HEK293 (cell line): ENCODE measurements around the gene CTBP1.

Experiments used
- CTCF ChIA-PET: fragments of 350-600 bp; formaldehyde crosslinking; extraction: SDS; loops from one replicate; lab custom pipeline; 2021; ENCODE audit warnings: antibody characterized with exemption; lab: Yijun Ruan, JAX
- POLR2A ChIA-PET: fragments of 300-600 bp; formaldehyde crosslinking; extraction: SDS; loops from one replicate; lab custom pipeline; 2020; ENCODE audit warnings: antibody characterized with exemption, inconsistent platforms; lab: Yijun Ruan, JAX
- H3K27ac ChIP-seq: fragments of 200-500 bp; sonication (Bioruptor generic); 2 replicates; pipeline ENCODE4 v1.5.1; 2014; ENCODE audit warnings: low read depth, low read length, control low read depth, inconsistent platforms; ENCODE audit errors: extremely low read depth
- H3K36me3 ChIP-seq, 2 experiments: fragments of 200-500 bp in 1 of 2; sonication (Bioruptor generic) in 1 of 2; 1 replicate in 1 of 2; 2 replicates in 1 of 2; pipeline ENCODE4 v1.5.1; 2014 to 2017; ENCODE audit warnings: inconsistent platforms in 2 of 2, low read length in 2 of 2; ENCODE audit not compliant: control insufficient read depth in 2 of 2, insufficient read depth in 1 of 2
- H3K4me1 ChIP-seq: fragments of 200-500 bp; sonication (Bioruptor generic); 2 replicates; pipeline ENCODE4 v1.5.1; 2014; ENCODE audit warnings: mild to moderate bottlenecking, low read length, inconsistent platforms; ENCODE audit not compliant: control insufficient read depth, insufficient read depth
- H3K4me3 ChIP-seq: 2 replicates; pipeline ENCODE4 v1.5.1; 2011; ENCODE audit warnings: low read depth, mild to moderate bottlenecking, control low read depth, low read length, moderate library complexity
- H3K9me3 ChIP-seq: fragments of 200-500 bp; sonication (Bioruptor generic); 2 replicates; pipeline ENCODE4 v1.5.1; 2014; ENCODE audit warnings: low read depth, low read length, inconsistent platforms; ENCODE audit not compliant: control insufficient read depth, insufficient read depth
- KLF16 ChIP-seq: fragments of 450-650 bp; formaldehyde crosslinking; IDR thresholded peaks from 2 replicates; pipeline ENCODE4 v1.5.1; 2017; ENCODE audit warnings: missing biosample characterization, missing genetic modification characterization
- PRDM1 ChIP-seq: fragments of 450-650 bp; formaldehyde crosslinking; IDR thresholded peaks from 2 replicates; pipeline ENCODE4; 2016; ENCODE audit warnings: missing biosample characterization, missing genetic modification characterization
- TRIM28 ChIP-seq: IDR thresholded peaks from 2 replicates; pipeline ENCODE4 v1.6.1; 2011; ENCODE audit warnings: low read length, control low read depth, borderline replicate concordance
- YY2 ChIP-seq: fragments of 450-650 bp; formaldehyde crosslinking; IDR thresholded peaks from 2 replicates; pipeline ENCODE4 v1.5.1; 2016; ENCODE audit warnings: missing biosample characterization, missing genetic modification characterization
- ZBTB21 ChIP-seq: fragments of 450-650 bp; formaldehyde crosslinking; IDR thresholded peaks from 2 replicates; pipeline ENCODE4 v1.5.1; 2017; ENCODE audit warnings: missing biosample characterization, missing genetic modification characterization
- ZBTB7A ChIP-seq: fragments of 450-650 bp; formaldehyde crosslinking; IDR thresholded peaks from 2 replicates; pipeline ENCODE4 v1.5.1; 2016; ENCODE audit warnings: low read depth, missing biosample characterization, missing genetic modification characterization
- ZFHX2 ChIP-seq: fragments of 450-650 bp; formaldehyde crosslinking; conservative IDR thresholded peaks from 2 replicates; pipeline ENCODE4 v1.5.1; 2016; ENCODE audit warnings: missing biosample characterization, missing genetic modification characterization
- ZNF146 ChIP-seq: fragments of 450-650 bp; formaldehyde crosslinking; IDR thresholded peaks from 2 replicates; pipeline ENCODE4 v1.5.1; 2016; ENCODE audit warnings: missing biosample characterization, missing genetic modification characterization
- ZNF19 ChIP-seq: fragments of 450-650 bp; formaldehyde crosslinking; IDR thresholded peaks from 2 replicates; pipeline ENCODE4; 2016; ENCODE audit warnings: missing biosample characterization, missing genetic modification characterization, low read depth
- ZNF2 ChIP-seq: fragments of 450-650 bp; formaldehyde crosslinking; IDR thresholded peaks from 2 replicates; pipeline ENCODE4 v1.5.1; 2016; ENCODE audit warnings: missing biosample characterization, missing genetic modification characterization
- ZNF221 ChIP-seq: fragments of 450-650 bp; formaldehyde crosslinking; IDR thresholded peaks from 2 replicates; pipeline ENCODE4 v1.5.1; 2017; ENCODE audit warnings: missing biosample characterization, missing genetic modification characterization, borderline replicate concordance
- ZNF23 ChIP-seq: fragments of 450-650 bp; formaldehyde crosslinking; IDR thresholded peaks from 2 replicates; pipeline ENCODE4 v1.5.1; 2016; ENCODE audit warnings: missing biosample characterization, missing genetic modification characterization, borderline replicate concordance
- ZNF266 ChIP-seq: fragments of 450-650 bp; formaldehyde crosslinking; IDR thresholded peaks from 2 replicates; pipeline ENCODE4 v1.5.1; 2016; ENCODE audit warnings: missing biosample characterization, missing genetic modification characterization, low read depth
- ZNF280D ChIP-seq: fragments of 450-650 bp; formaldehyde crosslinking; IDR thresholded peaks from 2 replicates; pipeline ENCODE4 v1.5.1; 2016; ENCODE audit warnings: missing biosample characterization, missing genetic modification characterization
- ZNF354C ChIP-seq: fragments of 450-650 bp; formaldehyde crosslinking; IDR thresholded peaks from 2 replicates; pipeline ENCODE4 v1.5.1; 2016; ENCODE audit warnings: missing biosample characterization, missing genetic modification characterization, low read depth, borderline replicate concordance
- ZNF37A ChIP-seq: fragments of 450-650 bp; IDR thresholded peaks from 2 replicates; pipeline ENCODE4 v1.5.1; 2018; ENCODE audit warnings: missing biosample characterization, missing genetic modification characterization
- ZNF518A ChIP-seq: fragments of 450-650 bp; formaldehyde crosslinking; conservative IDR thresholded peaks from 2 replicates; pipeline ENCODE4 v1.5.1; 2016; ENCODE audit warnings: low read depth, missing biosample characterization, missing genetic modification characterization
- ZNF530 ChIP-seq: fragments of 450-650 bp; formaldehyde crosslinking; IDR thresholded peaks from 2 replicates; pipeline ENCODE4 v1.5.1; 2016; ENCODE audit warnings: low read depth, missing biosample characterization, missing genetic modification characterization
- ZNF624 ChIP-seq: fragments of 450-650 bp; formaldehyde crosslinking; IDR thresholded peaks from 2 replicates; pipeline ENCODE4 v1.5.1; 2017; ENCODE audit warnings: missing biosample characterization, missing genetic modification characterization
- ZNF629 ChIP-seq: fragments of 450-650 bp; formaldehyde crosslinking; IDR thresholded peaks from 2 replicates; pipeline ENCODE4 v1.5.1; 2017; ENCODE audit warnings: missing biosample characterization, missing genetic modification characterization
- ZNF677 ChIP-seq: fragments of 450-650 bp; IDR thresholded peaks from 2 replicates; pipeline ENCODE4 v1.5.0; 2018; ENCODE audit warnings: missing biosample characterization, mild to moderate bottlenecking, missing genetic modification characterization, moderate library complexity

The CTBP1 gene

GRCh38 chr4:1277667-1278665 is 29.0 kb upstream of the CTBP1 start:
- no peaks in the 10 kb centered on the region for H3K4me1 ChIP-seq
- no peak overlapping the region for H3K4me3 ChIP-seq
- CTCF ChIA-PET = interaction anchor here (0.7 to 1.8 kb wide), 2 partner anchors 9 to 307 kb away, joined by 3 to 5 read pairs; no protein-coding TSS in a partner anchor
- TF ChIP-seq ZNF146 (tag by site-specific recombination) = peak; percentile 92
- no peak for TF ChIP-seq ZNF19 (tag by site-specific recombination)
- TF ChIP-seq ZNF37A = no peak
- TF ChIP-seq, all 188 proteins: peak for 1
- H3K36me3 ChIP-seq = no peaks in the 10 kb centered on the region
- H3K9me3 ChIP-seq = no peaks in the 10 kb centered on the region
- POLR2A ChIA-PET = no interaction called here
- H3K27ac ChIP-seq = no peak overlapping the region

- H3K9me3 ChIP-seq = no peaks in the 10 kb centered on the region
- CTCF ChIA-PET = interaction anchor here (1.8 kb wide), 1 partner anchor 8 kb away, joined by 5 read pairs; no protein-coding TSS in a partner anchor
- TF ChIP-seq ZNF146 (tag by site-specific recombination) (peak; percentile 55; the same call in 1 of the 2 replicates), ZNF530 (tag by site-specific recombination) (no peak)
- no peaks in the 10 kb centered on the region for H3K4me1 ChIP-seq
- POLR2A ChIA-PET = interaction anchor here (0.6 kb wide), 1 partner anchor 10 kb away, joined by 3 read pairs; no protein-coding TSS in a partner anchor
- no peak overlapping the region for H3K27ac ChIP-seq
- no peaks in the 10 kb centered on the region for H3K36me3 ChIP-seq
- no peak overlapping the region for H3K4me3 ChIP-seq
Measured at GRCh38 chr4:1276984-1277383, 28.1 kb upstream of the CTBP1 start.

DNA sequence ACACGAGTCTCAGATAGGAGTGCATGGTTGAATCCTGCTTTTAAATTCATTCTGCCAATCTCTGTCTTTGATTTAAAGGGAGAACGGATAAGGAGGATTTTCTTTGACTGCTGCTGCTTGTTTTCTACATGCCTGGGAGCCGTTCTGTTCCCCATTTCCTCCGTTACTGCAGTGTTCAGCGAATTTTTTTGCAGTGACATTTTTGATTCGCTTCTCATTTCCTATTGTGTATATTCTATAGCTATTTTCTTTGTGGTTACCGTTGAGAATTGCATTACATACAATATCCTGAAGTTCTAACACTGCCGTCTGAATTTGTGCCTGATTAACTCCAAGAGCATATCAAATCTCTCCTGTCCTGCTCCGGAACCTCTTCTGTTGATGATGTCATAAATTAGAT is 25.9 kb upstream of the CTBP1 start:
- no peak overlapping the region for H3K4me3 ChIP-seq
- no peaks in the 10 kb centered on the region for H3K36me3 ChIP-seq
- no peaks in the 10 kb centered on the region for H3K4me1 ChIP-seq
- ChIA-PET CTCF (no interaction called here), POLR2A (no interaction called here)
- H3K27ac ChIP-seq = no peak overlapping the region
- no peaks in the 10 kb centered on the region for H3K9me3 ChIP-seq
- TF ChIP-seq TRIM28 (no peak), ZNF518A (no peak), ZNF677 (tag by site-specific recombination) (no peak), ZFHX2 (tag by site-specific recombination) (no peak), ZNF624 (tag by site-specific recombination) (no peak), ZBTB21 (tag by site-specific recombination) (no peak), PRDM1 (tag by site-specific recombination) (no peak), ZNF280D (tag by site-specific recombination) (no peak), ZBTB7A (tag by site-specific recombination) (no peak), ZNF23 (tag by site-specific recombination) (no peak), ZNF629 (tag by site-specific recombination) (no peak), ZNF354C (tag by site-specific recombination) (no peak), ZNF221 (tag by site-specific recombination) (no peak), ZNF2 (no peak), ZNF266 (tag by site-specific recombination) (no peak), KLF16 (tag by site-specific recombination) (no peak), YY2 (tag by site-specific recombination) (no peak)
